ENCODE measurements around the gene DENND1B.
"Not testable (repeated sequence)": the region's sequence is repeated elsewhere in the genome, so short reads cannot be mapped to it uniquely, and the experiment has no call there.

Gene DENND1B

DNA sequence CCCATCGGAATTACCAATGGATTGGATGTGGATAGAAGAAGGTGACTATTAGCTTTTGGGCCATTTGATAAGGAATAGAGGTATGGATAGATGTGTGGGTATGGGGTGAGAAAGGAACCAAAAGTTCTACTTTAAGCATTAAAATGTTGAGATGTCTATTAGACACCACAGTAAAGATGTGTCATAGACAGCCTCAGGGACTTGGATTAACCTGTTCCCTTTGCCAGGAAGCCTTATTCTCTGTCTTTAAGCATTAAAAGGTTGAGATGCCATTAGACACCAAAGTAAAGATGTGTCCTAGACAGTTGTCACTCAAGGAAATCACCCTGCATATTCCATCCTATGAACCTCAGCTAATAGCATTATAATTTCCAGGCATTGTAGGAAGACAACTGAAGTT lies 11.0 kb upstream of the DENND1B start:
- DNase-seq (ENCODE audit: low read depth in 2 of 2), result no peak

- no peak for DNase-seq (ENCODE audit: low read depth in 2 of 2)
These were observed 8.2 kb upstream of the DENND1B start for GRCh38 chr1:197783510-197783948.

- DNase-seq (ENCODE audit: low read depth in 2 of 2), result no peak
These were observed 7.6 kb upstream of the DENND1B start for GRCh38 chr1:197782722-197783360.

GRCh38 chr1:197781968-197782721 lies 6.9 kb upstream of the DENND1B start:
- DNase-seq (ENCODE audit: low read depth in 2 of 2), result no peak

GRCh38 chr1:197779921-197780320 lies 4.6 kb upstream of the DENND1B start:
- no peak for DNase-seq (ENCODE audit: low read depth in 2 of 2)

DNA sequence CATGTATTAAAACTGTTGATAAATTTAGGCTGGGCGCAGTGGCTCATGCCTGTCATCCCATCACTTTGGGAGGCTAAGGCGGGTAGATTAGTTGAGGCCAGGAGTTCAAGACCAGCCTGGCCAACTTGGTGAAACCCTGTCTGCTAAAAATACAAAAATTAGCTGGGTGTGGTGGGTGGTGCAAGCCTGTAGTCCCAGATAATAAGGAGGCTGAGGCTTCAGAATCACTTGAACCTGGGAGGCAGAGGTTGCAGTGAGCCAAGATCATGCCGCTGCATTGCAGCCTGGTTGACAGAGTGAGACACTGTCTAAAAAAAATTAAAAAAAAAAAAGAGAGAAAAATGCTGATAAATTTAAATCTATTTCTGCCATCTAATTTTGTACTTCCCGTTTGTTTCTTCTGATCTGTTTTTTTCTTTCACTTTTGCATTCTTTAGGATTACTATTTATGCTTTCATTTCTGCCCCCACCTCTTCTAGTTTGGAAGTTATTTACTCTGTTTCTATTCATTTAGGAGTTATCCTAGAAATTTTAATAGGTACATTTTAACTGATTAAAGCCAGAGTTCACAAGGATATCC lies 3.2 kb upstream of the DENND1B start:
- no peak for DNase-seq (ENCODE audit: low read depth in 2 of 2)

GRCh38 chr1:197776351-197777105 lies 1.2 kb upstream of the DENND1B start:
- DNase-seq (ENCODE audit: low read depth in 2 of 2), result no peak

- peak; percentile 8 to 22 for DNase-seq (ENCODE audit: low read depth in 2 of 2)
These were observed 606 bp downstream of the DENND1B start for GRCh38 chr1:197774466-197775281.

DNA sequence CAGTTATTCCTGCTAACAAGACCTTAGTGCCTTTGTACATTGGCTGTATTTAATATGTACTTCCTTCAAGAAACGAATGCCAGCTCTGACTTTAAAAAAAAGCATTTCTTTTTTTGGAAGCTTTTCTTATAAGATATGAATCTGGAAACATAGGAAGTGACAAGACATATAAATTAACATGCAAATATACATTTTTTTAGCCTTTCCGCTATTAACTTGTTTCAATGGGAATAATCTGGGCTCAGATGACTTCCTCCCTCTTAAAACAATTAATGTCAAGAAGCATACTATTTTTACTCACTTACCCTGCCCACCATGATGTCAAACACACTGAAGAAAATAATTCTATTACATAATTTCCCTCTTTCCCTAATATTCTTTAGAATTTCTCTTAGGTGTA lies 1.4 kb downstream of the DENND1B start:
- no peak for DNase-seq (ENCODE audit: low read depth in 2 of 2)

- no peak for DNase-seq (ENCODE audit: low read depth in 2 of 2)
These were observed 3.2 kb downstream of the DENND1B start for GRCh38 chr1:197771904-197772556.

DNA sequence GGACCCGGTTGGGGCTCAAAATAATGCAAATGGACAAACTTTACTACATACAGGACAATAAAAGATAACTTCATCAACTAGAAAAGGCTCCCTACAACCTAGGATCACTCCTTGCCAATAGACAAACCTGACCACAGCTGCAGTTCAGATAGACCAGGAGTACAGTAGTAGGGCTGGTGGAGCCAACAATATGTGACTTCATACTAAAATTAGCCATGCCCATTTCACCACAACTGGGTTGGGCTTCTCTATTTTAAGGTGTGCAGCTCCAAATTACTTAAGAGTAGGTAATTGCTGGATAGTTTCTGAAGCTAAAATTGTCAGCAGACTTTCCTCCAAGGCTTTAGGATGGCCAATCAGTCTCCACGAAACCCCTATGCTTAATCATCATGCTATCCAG lies 3.9 kb downstream of the DENND1B start:
- no peak for DNase-seq (ENCODE audit: low read depth in 2 of 2)

DNA sequence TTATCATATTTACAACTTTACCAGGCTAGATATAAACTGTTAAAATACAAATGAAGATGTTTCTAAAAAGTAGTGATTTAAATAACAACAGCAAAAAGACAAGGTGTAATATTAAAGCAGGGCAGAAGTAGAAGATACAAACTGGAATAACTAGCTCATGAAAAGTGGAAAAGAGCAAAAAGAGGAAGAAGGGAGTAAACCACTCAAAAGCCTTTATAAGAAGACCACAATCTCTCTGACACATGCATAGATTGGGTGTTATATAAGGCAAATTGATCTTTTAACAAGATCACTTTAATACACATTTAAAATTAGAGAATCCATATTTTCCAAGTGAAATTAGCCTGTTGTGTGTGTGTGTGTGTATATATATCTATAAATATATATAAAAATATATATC lies 5.0 kb downstream of the DENND1B start:
- no peak for DNase-seq (ENCODE audit: low read depth in 2 of 2)

DNA sequence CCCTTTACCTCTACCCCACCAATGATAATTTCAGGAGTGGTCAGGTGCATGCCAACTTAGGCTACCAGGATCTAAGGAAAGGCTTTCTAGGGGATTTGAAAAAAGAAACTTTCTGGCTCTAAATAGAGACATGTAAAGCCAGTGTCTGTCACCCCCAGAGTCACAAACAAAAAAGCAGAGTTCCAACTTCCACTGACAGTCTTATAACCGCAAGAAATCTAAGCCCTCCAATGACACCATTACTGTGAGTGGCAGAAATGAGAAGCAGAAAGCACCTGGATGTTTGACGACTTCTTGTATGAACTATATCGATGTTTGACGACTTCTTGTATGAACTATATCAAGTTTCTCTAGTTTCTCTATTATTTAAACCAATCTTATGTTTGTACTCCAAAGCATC lies 6.0 kb downstream of the DENND1B start:
- DNase-seq (ENCODE audit: low read depth in 2 of 2), result no peak

DNA sequence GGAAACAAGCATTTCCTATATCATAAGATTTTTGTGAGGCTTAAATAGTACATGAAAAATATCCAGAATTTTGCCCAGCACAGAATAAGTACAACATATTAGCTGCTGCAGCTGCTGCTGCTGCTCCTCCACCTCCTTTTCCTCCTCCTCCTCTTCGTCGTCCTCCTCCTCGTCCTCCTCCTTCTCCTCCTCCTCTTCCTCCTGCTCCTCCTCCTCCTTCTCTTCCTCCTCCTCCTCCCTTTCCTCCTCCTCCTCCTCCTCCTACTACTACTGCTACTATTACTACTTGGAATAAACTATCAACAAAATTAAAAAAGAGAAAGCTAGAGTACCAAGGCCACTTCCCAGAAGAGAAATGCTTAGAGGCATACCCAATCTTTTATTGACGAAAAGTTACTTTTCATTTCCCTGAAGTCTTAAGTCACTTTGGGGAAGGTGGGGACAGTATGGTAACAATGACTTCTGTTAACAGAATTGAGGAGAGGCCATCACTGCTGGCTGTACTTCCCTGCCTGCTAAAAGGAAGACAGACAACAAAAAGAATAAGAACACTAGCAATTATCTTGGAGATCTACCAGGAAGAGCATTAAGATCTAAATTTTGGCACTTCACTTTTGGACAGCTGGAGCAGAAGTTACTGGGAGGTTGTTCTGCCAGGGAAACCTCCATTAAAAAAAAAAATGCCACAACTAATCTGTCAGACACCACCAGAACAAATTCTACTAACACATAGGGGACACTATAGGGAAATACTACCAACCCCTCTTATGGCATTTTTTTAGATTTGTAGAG lies 7.1 kb downstream of the DENND1B start:
- no peak for DNase-seq (ENCODE audit: low read depth in 2 of 2)

DNA sequence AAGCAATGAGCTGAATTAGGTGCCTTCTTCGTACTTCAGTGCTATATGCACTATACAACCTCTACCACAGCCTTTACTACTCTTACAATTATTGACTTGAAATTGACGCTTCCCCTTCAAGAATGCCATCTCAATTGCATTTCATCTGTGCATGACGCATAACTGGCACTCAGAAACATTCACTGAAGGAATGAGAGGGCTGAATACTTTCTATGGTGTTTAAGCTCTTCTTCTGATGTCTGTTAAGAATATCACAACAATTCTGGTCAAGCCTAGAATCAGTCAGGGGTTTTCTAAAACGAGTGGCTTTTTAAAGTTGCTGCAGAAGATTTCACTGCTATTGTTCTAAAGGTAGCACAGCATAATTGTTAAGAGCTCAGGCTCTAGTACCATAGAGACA lies 11.5 kb downstream of the DENND1B start:
- no peak for DNase-seq (ENCODE audit: low read depth in 2 of 2)

- no peak for DNase-seq (ENCODE audit: low read depth in 2 of 2)
These were observed 12.0 kb downstream of the DENND1B start for GRCh38 chr1:197763307-197763706.

DNA sequence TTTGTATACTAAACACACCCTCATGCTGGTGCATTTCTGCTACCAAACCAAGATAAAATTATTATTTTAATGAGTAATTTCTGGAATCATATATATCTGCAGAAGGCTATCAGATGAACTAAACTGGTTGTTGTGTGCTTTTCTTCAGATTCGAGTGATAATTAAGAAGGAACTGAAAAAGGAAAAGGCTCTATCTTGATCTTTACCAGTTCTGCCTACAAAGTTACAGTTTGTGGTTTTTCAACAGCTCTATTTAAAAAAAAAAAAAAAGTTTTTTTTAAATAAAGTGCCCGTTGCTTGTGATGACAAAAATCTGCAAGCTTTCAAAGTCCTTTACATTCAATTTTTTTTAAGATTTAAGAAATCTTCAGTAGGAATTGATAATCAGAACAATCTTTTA lies 13.6 kb downstream of the DENND1B start:
- DNase-seq (ENCODE audit: low read depth in 2 of 2), result no peak

DNA sequence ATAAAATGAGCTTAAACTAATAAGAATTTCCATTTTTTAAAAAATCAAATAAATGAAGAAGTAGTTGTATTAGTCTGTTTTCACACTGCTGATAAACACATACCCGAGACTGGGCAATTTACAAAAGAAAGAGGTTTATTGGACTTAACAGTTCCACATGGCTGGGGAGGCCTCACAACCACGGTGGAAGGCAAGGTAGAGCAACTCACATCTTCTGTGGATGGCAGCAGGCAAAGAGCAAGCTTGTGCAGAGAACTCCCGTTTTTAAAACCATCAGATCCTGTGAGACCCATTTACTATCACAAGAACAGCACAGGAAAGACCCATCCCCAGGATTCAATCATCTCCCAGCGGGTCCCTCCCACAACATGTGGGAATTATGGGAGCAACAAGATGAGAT lies 19.7 kb downstream of the DENND1B start:
- DNase-seq (ENCODE audit: low read depth in 2 of 2), result not testable (repeated sequence)

- DNase-seq (ENCODE audit: low read depth in 2 of 2), result not testable (repeated sequence)
These were observed 22.6 kb downstream of the DENND1B start for GRCh38 chr1:197752652-197753164.

- no peak for DNase-seq (ENCODE audit: low read depth in 2 of 2)
These were observed 24.9 kb downstream of the DENND1B start for GRCh38 chr1:197750366-197750765.

Measured in stimulated activated CD8-positive, alpha-beta memory T cell treated with anti-CD3 and anti-CD28 coated beads, Interleukin-2, amount 100 ng/mL, for 1 hour (primary cell).